NCI-H1092 (cell line): Measurements from ENCODE around the gene MON1A.

Source experiments
- DNase-seq: peaks from one replicate; lab custom pipeline; 2025; lab: John Stamatoyannopoulos, UW

MON1A gene

GRCh38 chr3:49889296-49889695 lies 40.3 kb downstream of the MON1A start:
- no peak for DNase-seq

- DNase-seq = no peak
Observed at GRCh38 chr3:49886922-49887265, 42.7 kb downstream of the MON1A start.

DNA sequence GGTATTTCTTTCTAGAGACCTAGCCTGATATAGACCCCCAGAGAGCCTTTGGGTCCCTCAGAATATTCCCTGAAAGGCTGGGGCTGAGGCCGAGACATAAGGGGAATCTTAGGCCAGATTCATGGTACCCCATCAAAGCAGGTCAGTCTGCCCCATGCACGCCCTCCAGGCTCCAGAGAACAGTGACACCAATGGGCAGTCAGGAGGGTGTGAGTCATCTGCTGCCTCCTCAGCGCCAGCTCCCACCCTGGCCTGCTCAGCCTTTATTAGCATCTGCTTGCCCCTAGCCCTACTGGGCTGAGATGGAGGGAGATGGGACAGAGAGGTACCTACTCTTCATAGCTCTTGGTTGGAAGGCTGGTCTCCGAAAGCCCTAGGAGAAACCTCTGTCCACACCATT lies 45.6 kb downstream of the MON1A start:
- no peak for DNase-seq

DNA sequence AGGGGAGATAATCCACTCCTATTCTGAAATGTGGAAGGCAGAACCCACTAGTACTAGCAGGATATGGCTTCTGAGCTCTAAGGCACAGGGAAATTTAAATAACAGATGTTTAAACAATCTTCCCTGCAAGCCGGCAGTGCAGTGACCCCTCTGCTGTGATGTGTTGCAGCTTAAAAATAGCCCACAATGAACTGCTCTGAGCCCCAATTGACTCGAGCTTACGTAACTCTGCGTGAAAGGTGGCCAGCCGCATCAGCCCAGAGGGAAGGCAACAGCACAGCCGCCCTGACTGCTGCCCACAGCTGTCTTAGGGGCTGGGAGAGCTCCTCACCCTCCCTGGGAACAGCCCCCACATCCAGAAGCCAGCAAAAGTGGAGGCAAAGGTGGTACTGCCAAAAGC lies 47.4 kb downstream of the MON1A start:
- no peak for DNase-seq

GRCh38 chr3:49880581-49881315 lies 48.9 kb downstream of the MON1A start:
- no peak for DNase-seq

DNA sequence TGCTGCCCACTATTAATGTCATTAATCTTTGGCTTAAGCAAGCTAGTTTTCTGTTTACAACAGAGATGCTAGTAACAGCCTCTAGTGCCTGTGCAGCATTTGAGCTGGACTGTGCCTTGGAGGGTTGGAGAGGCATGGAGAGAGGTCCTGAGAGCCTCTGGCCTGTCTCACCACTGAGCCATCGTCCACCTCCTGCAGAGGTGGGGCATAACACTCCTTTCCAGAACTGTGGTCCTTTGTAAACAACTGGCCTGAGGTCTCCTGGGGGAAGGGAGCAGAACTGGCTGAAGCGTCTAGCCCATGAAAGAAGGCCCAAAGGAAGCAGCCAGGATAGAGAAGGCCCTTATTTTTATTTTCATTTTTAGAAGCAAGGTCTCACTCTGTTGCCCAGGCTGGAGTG lies 49.9 kb downstream of the MON1A start:
- DNase-seq = no peak

DNA sequence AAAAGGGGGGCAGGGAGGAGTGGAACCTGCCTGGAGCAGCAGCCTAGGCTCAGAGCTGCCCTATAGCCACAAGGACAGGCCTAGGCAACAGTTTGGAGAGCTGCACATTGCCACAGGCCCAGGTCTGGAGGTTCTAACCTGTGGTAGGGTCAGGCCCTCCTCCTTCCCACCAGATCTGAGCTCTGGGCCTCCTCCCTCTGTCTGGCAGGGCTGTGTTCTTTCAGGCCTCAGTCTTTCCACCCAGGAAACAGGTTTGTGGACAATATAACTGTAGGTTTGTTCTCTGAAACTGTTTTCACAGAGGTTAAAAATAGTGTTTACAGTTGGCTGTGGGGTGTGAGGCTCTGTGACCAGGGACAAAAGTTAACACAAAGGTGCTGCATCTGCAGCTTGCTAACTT lies 50.9 kb downstream of the MON1A start:
- no peak for DNase-seq

GRCh38 chr3:49877716-49878115 lies 51.9 kb downstream of the MON1A start:
- DNase-seq = no peak

DNA sequence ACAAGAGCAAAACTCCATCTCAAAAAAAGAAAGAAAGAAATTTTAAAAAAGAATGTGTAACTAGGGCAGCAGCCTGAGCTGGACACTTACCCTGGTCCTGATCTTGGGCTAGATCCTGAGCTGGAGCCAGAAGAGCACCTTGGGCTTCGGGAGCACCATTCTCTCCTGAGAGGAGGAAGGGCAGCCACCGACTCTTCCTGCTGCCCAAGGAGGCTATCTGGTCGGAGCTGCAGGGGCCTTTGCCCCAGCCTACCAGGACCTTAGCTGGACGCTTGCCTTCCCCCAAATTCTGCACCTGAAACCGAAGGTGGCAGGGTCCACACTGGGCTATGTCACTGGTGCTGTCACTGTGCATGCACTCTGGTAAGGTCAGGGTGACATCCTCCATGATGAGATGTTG lies 53.0 kb downstream of the MON1A start:
- DNase-seq = no peak

- DNase-seq = no peak
Observed at GRCh38 chr3:49873623-49874022, 56.0 kb downstream of the MON1A start.

DNA sequence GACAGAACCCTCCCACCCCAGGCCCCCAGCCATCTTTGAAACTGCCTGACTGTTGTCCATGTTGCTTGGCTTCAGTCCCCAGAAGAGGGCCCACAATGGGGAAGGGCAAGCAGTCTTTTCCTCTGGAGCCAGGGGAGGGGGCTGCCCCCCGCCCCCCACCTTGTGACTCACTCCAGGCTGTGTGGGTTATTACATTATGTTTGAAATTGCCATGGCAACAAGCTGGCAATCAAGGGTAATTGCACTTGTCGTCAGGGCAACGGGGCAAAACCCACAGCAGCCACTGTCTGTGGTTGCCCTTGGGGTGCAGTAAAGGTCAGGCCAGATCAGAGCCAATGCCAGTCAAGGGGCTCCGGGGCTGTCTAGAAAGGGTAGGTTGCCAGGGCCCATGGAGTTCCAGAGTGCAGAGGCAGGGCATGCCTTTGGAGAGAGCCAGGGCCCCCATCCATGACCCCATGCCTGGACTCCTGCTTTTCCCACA lies 56.8 kb downstream of the MON1A start:
- no peak for DNase-seq

DNA sequence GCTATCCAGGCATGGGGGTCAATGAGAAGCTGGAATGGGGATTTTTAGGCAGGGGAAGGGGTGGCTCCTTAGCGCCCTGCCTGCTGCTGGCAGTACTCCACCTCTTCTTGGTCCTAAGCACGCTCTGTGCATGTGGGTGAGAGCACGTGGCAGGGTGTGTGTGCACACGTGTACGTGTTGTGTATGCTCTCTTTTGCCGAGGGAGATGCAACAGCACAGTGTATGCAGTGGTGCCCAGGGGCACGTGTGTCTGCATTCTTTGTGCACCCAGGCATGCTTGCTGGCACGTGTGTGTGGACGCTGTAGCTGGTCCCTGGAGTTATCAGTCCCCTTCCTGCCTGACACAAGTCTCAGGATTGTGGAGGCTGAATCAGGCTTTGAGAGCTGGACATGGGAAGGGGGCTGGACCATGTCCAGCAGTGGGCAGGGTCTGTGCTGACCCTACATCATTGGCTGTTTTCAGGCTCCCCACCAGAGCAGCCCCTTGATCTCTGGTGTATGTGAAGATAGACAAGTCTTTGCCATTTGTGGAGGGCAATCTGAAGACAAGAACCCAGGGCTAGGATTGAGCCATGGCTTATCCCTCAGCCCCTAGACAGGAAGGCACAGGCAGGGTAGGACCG lies 58.0 kb downstream of the MON1A start:
- no peak for DNase-seq

- DNase-seq = peak; percentile 2
Observed at GRCh38 chr3:49869525-49870126, 60.0 kb downstream of the MON1A start, which contains the start of gene CAMKV. Gene CAMKV (minus strand): TSS chr3:49869906. CDS start chr3:49862388, 7,518 bp downstream.

DNA sequence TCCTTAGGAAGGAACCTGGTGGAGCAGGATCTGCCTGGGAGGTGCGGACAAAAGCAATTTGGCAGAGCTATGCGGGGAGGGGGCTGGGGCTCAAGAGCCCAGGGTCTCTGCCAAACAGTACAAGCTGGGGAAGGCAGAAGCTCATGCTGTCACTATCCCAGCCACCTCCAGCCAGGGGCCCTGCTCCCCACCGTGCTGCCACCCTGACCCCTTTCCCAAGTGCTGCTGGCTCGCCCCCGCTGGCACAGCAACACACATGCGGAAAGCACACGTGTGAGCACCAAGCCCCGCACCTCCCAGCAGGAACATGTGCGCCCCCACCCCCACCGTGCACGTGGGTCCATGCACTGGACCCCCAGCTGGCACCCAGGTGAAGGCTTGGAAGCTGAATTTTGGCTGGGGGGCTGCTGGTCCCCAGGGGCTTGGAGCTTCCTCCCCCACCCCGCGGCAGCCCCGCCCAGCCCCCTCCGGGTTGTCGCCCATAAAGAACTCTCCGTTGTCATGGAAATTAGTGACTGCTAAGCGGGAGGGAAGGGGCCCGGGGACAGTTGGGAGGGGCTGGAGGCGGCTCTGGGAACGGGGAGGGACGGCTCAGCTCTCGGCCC lies 60.6 kb downstream of the MON1A start:
- DNase-seq = no peak

DNA sequence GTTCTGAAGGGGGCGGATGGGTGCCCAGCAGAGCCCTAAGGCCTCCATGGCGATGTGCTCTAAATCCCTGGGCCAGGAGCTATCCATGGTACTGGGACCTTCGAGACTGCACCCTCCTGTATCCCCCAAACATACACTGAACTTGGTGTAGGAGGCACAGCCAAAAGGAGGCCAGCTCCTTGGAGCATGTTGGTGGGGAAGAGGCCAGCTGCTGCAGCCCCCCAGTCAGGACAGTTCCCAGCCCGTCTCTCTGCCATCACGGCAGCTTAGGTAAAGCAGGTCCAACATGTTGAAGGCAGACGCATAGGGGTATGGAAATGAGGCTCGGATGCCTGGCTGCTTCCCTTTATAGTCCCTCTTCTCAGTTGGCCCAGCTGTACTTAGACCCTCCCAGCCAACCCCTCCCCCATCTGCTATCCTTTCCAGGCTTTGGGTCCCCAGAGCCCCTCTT lies 61.7 kb downstream of the MON1A start:
- DNase-seq = no peak

DNA sequence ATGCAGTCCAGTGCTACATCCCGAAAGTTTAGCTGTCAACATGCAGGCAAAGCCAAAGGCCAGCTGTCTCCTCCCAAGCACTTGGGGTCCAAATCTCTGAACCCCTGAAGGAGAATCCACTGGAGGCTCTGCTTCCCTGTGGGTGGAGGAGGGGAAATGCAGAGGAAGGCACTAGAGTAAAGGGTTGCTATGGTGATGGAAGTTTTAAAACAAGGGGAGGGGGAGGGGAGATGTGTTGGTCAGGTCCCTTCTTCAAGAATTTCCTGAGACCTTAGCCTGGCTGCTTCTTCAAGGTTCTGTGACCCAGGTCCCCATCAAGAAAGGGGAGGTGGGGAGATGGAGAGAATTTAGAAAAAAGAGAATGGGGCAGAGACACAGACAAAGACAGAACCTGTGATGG lies 62.2 kb downstream of the MON1A start:
- no peak for DNase-seq

- no peak for DNase-seq
Observed at GRCh38 chr3:49865198-49865784, 64.3 kb downstream of the MON1A start.

GRCh38 chr3:49864505-49864904 lies 65.1 kb downstream of the MON1A start:
- no peak for DNase-seq

DNA sequence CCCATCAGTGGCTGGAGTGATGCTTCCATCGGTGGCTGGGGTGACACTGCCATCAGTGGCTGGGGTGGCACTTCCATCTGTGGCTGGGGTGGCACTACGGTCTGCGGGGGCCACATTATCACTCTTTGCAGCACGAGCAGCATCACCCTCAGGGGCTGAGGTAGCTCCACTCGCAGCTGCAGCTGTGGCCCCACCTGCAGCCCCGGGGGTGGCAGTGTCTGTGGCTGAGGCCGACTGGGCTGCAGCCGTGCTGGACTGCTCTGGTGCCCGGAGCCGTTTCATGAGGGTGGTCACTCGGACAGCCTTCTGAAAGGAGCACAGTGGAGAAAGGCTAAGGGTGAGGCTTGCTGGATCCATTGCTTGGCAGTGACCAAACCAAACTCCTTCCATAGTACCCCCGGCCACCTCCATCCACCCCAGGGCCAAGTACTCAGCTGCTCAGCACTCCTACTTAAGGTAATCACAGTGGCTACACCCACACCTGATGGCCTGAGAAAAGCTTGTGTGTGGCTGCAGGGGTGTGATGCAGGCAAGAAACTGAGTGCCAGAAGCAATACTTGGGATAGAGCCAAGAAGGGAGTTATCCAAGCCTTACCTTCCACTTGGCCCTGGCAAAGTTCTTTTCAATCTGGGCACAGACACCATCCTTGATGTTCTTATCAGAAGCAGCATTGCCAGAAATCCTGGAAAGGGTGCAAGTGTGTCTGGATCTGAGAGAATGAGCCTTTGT lies 69.9 kb downstream of the MON1A start:
- DNase-seq = no peak
